HK-2 (cell line): Measurements from ENCODE around the gene EFNA4.

Experiments
- DNase-seq: peaks from one replicate; pipeline ENCODE4 v3.0.0-alpha.2; 2018; ENCODE audit not compliant: unreplicated experiment

The EFNA4 gene, protein sequence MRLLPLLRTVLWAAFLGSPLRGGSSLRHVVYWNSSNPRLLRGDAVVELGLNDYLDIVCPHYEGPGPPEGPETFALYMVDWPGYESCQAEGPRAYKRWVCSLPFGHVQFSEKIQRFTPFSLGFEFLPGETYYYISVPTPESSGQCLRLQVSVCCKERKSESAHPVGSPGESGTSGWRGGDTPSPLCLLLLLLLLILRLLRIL

DNA sequence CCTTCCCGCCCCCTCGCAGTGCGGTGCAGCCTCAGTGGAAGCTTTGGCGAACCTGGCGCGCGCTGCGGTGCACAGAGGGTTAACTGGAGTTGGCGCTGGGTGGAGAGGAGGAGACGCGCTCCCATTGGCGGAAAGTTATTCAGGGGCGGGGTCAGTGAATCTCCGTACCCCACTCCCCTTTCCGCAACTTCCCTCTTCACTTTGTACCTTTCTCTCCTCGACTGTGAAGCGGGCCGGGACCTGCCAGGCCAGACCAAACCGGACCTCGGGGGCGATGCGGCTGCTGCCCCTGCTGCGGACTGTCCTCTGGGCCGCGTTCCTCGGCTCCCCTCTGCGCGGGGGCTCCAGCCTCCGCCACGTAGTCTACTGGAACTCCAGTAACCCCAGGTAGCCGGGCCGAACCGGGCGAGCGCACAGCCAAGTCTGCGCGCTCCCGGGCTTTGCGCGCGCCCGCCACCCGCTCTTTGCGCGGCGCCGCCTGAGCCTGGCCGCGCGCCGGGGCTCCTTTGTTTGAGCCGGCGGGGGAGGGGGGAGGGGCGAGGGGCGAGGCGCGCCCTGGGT, at the start of gene EFNA4:
EFNA4 (plus strand) TSS at position 191 of the 561 bp plus-strand sequence; CDS start at position 275, 84 bp downstream.
- peak; percentile 82 for DNase-seq

DNA sequence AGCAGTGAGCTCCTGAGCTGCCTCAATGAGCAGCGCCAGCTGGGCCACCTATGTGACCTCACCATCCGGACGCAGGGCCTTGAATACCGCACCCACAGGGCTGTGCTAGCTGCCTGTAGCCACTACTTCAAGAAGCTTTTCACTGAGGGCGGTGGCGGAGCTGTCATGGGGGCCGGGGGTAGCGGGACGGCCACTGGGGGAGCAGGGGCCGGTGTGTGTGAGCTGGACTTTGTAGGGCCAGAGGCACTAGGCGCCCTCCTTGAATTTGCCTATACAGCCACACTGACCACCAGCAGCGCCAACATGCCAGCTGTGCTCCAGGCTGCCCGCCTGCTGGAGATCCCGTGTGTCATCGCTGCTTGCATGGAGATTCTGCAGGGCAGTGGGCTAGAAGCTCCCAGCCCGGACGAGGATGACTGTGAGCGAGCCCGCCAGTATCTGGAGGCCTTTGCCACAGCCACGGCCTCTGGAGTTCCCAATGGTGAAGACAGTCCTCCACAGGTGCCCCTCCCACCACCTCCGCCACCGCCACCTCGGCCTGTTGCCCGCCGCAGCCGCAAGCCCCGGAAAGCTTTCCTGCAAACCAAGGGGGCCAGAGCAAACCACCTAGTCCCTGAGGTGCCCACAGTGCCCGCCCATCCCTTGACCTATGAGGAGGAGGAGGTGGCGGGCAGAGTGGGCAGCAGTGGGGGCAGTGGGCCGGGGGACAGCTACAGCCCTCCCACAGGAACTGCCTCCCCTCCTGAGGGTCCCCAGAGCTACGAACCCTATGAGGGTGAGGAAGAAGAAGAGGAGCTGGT, 48.6 kb upstream of the EFNA4 start:
- no peak for DNase-seq

DNA sequence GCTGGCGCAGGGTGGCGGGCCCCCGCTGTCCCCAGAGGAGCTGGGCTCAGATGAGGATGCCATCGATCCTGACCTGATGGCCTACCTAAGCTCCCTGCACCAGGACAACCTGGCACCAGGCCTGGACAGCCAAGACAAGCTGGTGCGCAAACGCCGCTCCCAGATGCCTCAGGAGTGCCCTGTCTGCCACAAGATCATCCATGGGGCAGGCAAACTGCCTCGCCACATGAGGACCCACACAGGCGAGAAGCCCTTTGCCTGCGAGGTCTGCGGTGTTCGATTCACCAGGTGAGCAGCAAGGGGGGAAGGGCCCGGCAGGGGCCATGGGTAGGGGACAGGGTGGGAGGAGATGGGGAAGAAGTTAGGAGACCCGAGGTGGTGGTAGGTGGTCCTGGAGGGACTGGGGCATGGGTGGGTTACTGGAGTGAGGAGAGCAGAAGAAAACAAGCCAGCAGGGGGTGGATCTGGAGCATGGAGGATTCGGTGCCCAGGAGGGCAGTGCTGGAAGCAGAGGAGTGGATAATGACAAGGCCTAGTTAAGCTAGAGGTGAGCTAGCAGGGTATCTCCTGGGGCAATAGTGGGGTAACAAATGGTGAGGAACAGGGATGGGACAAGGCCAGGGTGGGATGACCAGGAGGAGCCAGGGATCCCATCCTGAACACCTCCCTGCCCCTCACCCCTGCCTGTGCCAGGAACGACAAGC, 47.9 kb upstream of the EFNA4 start:
- no peak for DNase-seq

DNA sequence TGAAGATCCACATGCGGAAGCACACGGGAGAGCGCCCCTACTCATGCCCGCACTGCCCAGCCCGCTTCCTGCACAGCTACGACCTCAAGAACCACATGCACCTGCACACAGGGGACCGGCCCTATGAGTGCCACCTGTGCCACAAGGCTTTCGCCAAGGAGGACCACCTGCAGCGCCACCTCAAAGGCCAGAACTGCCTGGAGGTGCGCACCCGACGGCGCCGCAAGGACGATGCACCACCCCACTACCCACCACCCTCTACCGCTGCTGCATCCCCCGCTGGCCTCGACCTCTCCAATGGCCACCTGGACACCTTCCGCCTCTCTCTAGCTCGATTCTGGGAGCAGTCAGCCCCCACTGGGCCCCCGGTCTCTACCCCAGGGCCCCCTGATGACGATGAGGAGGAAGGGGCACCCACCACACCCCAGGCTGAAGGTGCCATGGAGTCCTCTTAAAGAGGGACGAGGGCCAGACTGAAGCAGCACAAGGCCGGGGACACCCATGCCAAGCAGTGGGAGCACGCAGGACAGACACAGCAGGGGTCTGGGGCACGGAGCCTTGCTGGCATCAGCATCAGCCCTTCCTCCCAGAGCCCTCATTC, 47.2 kb upstream of the EFNA4 start:
- DNase-seq: no peak

DNA sequence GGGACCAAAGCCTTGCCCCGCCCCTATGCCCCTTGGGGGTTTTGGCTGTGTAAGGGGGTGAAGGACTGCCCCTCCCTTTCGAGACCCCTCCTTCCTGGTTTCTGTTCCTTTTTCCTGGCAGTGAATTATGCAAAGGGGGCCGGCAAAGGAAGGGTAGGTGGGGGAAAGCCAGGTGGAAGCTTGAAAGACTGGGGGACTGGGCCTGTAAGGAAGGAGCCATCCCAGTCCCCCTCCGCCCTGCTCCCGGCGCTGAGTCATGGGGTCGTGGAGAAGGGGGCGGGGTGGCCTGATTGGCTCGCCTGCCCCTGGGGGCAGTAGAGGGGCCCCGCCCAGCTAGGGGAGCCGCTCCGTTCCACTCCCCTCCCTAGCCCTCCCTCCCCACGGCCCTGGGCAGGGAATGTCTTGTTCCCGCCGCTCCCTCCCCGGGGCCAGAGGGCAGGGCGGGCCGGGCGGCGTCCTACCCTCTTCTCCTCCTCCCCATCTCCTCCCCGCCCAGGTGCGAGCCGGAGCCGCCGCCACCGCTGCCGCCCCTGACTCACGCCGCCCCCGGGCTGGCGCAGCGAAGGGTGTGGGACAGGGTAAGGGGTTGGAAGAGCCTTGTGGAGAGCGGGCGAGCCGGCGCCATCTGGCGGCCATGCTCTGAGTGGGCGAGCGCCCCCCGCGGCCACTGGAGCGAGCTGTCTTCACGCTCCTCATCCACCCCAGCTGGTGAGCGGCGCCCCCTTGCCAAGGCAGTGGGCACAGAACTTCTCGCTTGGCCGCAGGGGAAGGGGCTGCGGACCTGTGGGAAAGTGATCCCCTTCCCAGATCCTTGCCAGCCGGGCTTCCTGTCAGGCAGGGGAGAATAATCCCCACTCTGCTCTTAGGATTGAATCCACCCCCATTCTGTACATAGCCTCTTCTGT, 46.2 kb upstream of the EFNA4 start:
- peak; percentile 96 for DNase-seq

DNA sequence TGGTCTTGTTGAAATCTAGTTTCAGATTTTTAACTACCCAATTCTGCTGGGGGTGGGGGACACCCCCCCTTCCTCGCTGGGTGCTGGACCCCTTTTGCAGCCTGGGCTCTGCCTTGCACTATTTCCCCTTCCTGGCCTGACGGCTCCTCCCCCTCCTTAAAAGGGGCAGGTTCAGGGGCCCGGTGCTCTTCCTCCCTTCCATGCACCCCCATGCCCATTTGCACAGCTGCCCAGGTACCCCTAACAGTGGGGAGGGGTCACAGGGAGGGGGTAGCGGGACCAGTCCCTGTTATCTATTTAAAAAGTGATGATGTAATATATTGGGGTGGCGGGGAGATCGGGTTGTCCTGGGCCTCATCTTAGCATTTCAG, 45.6 kb upstream of the EFNA4 start:
- DNase-seq: no peak

DNA sequence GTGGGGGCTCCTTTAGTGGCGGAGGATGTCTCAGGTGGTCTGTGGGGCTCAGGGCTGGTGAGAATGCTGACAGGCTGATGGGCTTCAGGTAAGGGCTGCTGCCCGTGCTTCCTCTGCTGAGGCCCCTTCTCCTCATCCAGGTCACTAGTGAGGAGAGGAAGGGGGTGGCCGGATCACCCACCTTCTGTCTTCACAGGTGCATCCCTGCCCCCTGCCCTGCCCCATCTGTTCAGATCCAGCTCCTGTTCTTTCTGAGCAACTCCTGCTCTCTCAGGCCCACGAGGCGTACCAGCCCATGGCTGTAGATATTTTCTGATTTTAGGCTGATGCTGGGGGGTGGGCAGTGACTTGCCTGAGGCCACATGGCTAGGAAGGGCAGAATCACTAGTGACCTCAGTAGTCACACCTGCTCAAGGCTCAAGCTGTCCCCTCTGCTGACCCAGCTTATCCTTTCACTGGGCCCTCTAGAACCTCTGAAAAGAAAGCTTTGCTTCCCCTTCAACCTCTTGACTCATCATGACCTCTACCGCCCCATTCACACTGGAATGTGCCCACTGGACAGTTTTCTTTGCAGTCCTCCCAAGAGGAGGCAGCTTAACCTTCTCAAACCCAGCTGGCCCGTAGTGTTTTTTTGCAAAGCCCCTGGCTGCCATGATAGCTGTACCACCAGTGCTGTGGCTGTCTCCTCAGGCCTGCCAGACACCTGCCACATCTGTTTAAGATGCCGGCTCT, 44.8 kb upstream of the EFNA4 start:
- no peak for DNase-seq

DNA sequence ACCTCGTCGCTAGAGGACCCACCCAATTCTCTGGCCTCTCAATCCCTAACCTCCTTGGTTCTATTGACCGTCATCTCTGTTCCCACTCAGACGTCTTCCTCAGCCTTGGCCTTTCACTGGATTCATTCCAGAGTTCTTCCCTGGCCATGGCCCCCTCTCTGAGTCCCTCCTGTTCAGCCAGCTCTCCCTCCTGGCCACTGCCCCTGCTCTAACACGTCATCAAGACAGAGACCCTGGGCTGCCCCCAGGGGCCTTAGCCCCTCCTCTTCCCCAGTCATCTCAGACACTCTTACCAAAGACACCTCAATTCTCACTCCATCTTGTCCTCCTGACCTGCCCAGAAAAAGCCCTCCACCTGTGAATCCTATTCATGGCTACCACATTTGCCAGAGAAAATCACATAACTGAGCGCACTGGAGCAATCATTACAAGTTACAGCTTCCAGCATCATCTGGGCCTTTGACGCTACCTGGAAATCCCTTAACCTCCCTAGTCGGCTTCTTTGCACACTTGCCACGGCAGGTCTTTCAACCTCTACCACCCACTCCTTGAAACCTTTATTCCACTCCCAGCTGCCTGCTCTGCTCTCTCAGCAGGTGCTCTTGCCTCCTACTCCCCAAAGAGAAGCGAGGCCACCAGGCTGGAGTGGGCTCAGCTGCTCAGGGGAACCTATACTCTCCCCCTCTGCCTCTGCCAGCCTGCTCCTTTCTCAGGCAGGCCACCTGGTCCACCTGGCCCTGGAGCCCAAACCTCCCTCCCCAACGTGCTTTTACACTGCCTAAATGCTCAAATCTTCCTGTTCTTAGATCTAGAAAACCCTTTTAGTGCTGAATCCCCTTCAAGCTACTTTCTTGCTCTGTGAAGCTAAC, 43.9 kb upstream of the EFNA4 start:
- no peak for DNase-seq

DNA sequence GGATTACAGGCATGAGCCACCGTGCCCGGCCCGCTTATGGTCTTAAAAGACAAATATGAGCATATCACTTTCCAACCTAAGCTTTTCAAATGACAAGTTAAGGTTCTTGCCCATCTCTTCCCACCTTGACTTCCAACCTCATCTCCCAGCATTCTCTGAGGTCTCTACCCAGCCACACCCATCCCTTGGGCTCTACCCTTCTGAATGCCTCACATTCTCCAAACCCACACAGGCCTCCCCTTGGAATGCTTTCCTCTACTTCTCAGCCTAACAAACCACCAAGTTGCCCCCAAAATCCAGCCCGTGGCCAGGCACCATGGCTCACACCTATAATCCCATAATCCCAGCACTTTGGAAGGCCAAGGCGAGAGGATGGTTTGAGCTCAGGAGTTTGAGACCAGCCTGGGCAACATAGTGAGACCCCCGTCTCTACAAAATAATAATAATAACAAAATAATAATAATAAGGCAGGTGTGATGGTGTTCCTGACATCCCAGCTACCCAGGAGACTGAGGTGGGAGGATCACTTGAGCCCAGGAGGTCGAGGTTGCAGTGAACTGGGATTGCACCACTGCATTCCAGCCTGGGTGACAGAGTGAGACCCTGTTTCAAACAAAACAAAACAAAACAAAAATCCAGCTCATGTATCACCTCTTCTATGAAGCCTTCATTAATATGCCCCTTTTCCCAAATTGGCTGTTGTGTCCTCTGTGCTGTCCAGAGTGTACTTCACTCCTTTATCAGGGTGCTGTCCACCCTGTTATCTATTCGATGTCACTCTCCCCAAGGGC, 41.2 kb upstream of the EFNA4 start:
- DNase-seq: no peak

DNA sequence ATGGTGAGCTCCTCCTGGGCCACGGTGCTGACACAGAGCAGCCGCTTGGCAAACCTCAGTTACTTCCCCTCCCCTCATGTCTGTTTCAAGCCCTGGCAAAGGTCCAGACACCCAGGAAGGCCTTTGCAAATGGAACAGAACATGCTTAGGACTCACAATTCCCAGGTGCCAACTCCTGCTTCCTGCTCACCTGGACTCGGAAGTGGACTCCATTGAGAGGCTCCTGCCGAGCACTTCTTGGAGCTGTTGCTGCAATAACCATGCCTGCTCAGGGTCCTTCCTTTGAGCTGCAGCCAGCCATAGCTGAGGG, 40.7 kb upstream of the EFNA4 start:
- DNase-seq: no peak

DNA sequence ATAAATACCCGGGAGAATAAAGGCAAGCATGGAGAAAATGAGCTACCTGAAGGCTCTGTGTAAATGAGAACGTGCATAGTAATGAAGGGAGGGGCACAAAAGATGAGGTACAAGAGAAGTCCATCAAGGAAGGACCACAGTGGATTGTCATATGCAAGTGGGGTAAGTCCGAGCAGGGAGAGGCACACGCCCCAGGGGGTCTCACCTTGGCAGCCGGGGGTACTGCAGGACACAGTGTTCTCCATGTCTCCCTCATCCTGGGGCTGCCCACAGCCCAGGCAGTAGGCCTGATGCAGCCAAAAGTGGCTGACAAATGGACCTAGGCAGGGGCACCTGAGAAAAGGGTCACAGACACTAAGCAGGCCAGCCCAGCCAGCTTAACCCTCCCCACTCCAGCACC, 39.9 kb upstream of the EFNA4 start:
- DNase-seq: no peak

DNA sequence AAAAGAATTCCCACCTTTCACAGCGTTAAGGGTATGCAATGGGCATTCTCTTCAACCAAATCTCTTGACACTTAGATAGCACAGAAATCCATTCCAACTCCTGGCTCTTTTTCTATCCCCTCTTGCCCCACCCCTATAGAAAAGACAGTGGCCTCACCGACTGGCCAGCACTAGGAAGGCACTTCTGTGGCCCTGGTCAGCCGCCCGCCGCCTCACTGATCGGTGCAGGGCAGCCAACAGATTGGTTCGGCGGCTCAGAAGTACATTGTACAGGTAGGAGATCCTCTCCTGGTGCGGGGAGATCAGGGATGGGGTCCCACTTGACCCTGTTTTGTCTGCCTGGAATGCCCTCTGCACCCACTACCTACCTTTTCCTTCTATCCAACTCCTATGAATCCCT, 39.2 kb upstream of the EFNA4 start:
- no peak for DNase-seq

DNA sequence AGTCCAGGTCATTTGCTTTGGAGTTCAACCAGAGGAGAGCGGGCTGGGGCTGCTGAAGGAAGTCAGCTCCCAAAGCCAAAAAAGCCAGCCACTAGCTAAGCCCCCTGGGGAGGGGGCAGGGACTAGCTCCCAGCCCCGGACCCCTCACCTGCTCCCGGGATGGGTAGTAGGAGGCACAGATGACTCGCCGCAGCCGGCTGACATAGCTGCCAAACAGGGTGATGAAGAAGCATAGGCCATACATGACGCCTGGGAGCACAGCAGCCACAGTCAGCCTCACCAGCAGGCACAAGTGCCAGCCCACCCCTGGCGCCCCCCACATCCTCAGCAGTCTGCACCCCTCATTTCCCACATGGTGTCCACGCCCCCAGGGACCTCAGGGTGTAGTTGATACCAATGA, 37.4 kb upstream of the EFNA4 start:
- DNase-seq: no peak

DNA sequence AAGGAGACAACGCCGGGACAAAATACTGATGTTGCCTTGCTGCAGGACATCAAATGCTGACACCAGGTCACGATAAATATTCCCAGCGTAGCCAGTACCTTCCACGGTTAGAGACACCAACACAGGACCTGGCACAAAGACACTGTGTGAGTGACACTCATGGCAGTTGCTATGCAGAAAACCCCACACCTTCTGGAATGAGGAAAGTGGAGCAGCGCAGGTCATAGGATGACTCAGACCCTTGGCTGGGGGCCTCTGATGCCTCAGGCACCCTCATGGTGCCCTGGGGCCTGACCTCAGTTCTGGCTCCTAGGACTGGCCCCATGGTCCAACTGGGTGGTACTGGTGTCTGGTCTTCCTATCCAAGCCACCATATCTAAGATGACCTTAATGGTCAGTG, 37.0 kb upstream of the EFNA4 start:
- DNase-seq: peak; percentile 42

DNA sequence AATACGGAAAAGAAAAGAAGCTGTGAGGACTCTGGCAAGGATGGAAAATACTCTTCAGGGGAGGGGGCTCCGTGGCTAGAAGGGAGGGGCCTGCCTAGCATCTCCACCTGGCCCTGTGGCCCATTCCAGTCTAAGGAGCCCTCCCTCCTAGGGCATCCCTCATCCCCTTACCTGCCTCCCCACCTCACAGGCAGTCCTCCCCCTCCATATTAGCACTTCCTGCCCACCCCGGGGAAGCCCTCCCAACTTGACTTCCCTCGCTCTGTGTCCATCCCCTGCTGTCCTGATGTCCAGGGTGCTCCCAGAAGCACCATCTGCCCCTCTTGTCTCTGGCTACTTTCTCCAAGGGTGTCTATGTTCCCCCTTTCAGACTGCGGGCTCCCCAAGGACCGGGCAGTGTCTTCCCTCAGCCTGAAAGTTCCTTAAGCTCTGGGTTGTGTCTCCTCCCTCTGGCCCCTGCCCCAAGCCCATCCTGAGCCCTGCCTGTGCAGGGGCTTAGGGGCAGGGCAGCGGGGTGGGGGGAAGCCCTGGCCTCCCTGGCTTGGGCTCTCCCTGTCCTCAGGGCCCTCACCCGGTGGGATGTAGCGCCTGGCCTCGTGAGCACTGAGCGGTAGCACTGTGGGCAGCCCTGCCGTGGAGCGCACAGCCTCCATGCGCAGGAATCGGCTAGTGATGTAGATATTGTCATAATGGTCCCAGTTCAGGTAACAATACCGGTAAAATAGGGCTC, 33.9 kb upstream of the EFNA4 start:
- no peak for DNase-seq

DNA sequence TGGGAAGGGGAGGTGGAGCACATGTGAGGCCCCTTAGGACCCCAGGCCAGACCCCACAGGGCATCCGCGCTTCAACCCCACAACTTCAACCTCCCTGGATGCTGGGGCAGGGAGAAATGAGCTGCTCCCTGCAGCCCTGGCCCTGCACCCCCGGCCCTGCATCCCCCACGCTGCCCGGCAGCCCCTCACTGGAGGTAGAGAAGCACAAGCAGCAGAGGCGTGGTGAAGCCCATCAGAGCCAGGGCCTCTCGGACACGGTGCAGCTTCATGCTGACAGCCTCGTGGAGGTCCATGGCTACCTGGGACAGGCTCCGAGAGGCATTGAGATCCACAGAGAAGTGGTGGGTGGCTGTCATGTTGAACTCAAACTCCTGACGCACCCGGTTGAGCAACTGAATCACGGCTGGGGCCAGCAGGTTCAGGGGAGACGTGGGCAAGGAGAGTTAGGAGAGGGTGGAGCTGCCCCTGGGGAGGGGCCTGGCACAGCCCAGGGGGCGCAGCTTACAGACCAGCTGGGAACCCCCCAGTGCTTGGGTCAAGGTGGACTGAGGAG, 33.2 kb upstream of the EFNA4 start:
- no peak for DNase-seq

DNA sequence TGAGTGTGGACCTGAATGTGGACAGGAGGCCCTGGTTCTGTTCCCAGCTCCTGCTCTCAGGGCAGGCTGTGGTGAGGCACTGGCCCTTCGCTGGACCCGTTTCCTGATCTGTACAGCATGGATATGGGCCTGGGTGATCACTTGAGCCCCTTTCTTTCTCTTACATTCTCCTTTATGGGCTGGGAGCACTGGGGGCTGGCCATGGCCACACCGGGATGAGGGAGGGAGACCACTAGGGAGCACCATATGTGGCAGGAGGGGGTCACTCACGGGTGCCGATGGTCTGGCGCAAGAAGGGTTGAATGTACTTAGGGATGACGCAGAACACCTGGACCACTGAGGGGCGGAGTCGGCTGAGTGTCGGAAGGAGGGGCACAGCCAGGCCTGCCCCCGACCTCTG, 32.6 kb upstream of the EFNA4 start:
- no peak for DNase-seq

DNA sequence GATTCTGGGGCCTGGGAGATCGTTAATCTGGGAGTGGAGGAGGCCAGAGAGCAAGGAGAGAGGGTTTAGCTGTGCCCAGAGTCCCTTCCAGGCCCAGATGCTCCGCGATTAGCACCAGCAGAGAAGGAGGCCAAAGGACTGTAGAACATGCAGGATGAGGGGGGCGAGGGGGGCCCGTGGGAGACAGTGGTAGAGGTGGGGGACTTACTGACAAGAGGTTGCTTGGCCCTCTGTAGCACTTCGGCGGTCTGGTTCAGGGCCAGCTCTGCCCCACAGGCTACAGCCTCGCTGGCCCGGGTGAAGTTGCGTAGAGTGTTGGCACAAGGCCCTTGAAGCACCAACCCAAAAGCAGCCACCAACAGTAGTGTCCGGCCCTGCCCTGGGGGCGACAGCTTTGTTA, 30.7 kb upstream of the EFNA4 start:
- DNase-seq: no peak
